Activated T-helper 17 cell treated with anti-CD3 and anti-CD28 coated beads, Interleukin-2, amount 50 U/mL, for 72 hours (primary cell): ENCODE data around the gene IMMT. TPM values are rescaled to one million over a fixed set of nuclear protein-coding genes. Genes with fewer than 3 reads are reported as not detected.
A peak's percentile ranks its signal among the peaks of the same experiment; 100 is the strongest.

Experiments
- ATAC-seq: fragments of 150-1000 bp; cut with Tn5 transposase; replicated peaks from 2 replicates; pipeline ENCODE4 v1.10.0; 2021; ENCODE audit warnings: mild to moderate bottlenecking, moderate library complexity
- H3K27ac Mint-ChIP-seq: one replicate; pipeline ENCODE4 v1.8.0; 2022; ENCODE audit warnings: mixed read lengths
- H3K27me3 Mint-ChIP-seq: one replicate; pipeline ENCODE4 v1.8.0; 2022; ENCODE audit warnings: mixed read lengths
- H3K36me3 Mint-ChIP-seq: one replicate; pipeline ENCODE4 v1.8.0; 2022; ENCODE audit warnings: low read depth, mild to moderate bottlenecking, mixed read lengths
- H3K4me1 Mint-ChIP-seq: one replicate; pipeline ENCODE4 v1.8.0; 2022; ENCODE audit warnings: mixed read lengths
- H3K4me3 Mint-ChIP-seq: one replicate; pipeline ENCODE4 v1.8.0; 2022; ENCODE audit warnings: mild to moderate bottlenecking, mixed read lengths
- H3K9me3 Mint-ChIP-seq: one replicate; pipeline ENCODE4 v1.8.0; 2022; ENCODE audit warnings: mixed read lengths
- total RNA-seq, 2 donors: library from RNA; stranded (reverse); gene quantifications; one replicate each; pipeline ENCODE4 v1.2.3, GENCODE V29; 2022

Gene IMMT
- total RNA-seq, 2 donors from 2014 or later, result 138 to 163 TPM

DNA sequence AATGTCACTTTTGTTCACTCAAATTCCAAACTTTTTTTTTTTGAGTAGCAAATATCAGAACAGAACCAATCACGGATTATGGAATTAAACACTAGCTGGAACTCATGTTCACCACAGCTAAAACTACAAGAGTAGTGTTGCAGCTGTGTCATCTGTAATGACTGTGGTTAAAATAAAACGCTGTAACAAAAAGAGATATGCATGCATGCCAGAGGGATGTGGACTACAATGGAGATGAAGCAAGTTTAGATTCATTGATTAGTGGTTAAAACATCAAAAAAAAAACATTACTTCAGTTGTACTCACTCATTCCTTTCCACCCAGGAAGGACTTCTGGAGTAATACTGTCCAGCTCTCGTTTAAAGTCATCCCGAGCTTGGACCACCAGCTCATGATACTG lies 37.0 kb downstream of the IMMT start:
- H3K4me1 Mint-ChIP-seq, result no peaks in the 10 kb centered on the region
- H3K36me3 Mint-ChIP-seq, result peaks cover 99% of the 10 kb centered on the region

DNA sequence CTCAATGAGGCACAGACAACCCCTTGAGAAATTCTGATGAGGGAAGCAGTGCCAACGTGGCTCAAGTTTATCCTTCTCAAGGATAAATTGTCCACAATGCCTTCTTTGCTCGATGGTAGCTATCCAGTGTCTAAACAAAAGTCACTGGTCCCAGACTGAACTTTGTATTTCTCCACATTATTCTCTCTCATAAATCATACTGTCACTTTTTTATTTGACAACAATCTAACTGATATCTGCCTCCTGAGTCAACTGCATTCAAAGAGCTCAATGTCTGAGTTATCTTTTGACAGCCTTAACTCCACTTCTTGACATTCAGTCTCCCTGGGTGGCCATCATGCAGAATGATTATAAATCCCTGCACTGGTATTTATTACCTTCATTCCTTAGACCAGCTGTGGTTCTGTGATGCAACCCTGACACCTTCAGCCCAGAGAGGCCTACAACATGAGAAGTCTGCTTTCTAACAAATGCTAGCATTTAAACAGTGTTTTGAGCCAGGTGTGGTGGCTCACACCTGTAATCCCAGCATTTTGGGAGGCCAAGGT lies 38.2 kb downstream of the IMMT start:
- Mint-ChIP-seq H3K36me3 (peaks cover 98% of the 10 kb centered on the region), H3K27me3 (no peaks in the 10 kb centered on the region), H3K4me1 (no peaks in the 10 kb centered on the region), H3K4me3 (no peak overlapping the region), H3K27ac (no peak overlapping the region), H3K9me3 (no peaks in the 10 kb centered on the region)
- ATAC-seq, result no peak

More for the DNA sequence above, 37.0 kb downstream of the IMMT start:
- Mint-ChIP-seq H3K4me3 (no peak overlapping the region), H3K27me3 (no peaks in the 10 kb centered on the region), H3K27ac (no peak overlapping the region), H3K9me3 (no peaks in the 10 kb centered on the region)
- ATAC-seq, result no peak

DNA sequence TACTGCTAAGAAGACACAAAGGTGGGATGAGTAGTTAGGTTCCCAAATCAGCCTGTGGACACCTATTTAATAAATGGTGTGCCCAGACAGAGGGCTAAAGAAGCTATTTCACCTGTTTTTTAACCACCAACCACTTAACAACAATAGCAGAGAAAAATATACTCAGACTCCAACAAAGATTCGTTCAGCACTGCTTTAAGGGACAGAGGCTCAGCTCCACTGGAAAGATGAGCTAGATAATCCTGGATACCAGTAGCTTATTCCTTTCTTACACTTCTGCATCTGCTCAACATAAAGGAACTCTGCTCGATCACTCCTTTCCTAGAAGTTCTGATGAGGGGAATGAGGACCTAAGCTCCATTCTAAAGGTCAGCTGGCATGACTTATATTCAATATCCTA lies 44.8 kb downstream of the IMMT start:
- H3K4me1 Mint-ChIP-seq, result peaks cover 10% of the 10 kb centered on the region
- no peak overlapping the region for H3K4me3 Mint-ChIP-seq
- ATAC-seq, result no peak
- H3K9me3 Mint-ChIP-seq, result no peaks in the 10 kb centered on the region
- H3K36me3 Mint-ChIP-seq, result peaks cover 98% of the 10 kb centered on the region
- no peaks in the 10 kb centered on the region for H3K27me3 Mint-ChIP-seq
- peak overlapping the region; percentile 49 for H3K27ac Mint-ChIP-seq

DNA sequence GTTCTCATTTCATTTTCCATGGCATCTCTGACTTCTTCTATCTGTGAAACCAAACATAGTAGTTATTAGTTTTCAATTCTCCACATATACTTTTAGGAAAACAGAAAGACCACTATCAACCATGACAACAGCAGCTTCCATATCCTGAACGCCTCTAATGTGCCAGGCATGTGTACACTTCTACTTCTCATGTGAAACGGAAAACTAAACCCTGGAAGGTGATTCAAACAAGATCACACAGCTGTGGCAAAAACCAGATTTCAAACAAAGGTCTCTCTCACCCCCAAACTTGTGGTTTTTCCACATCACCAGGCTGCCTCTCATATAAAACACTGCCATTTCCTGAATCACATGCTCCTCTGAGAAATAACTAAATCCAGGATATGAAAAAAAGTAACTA lies 47.5 kb downstream of the IMMT start:
- Mint-ChIP-seq H3K36me3 (peaks cover 99% of the 10 kb centered on the region), H3K9me3 (no peaks in the 10 kb centered on the region), H3K4me3 (no peak overlapping the region), H3K4me1 (peaks cover 10% of the 10 kb centered on the region), H3K27me3 (no peaks in the 10 kb centered on the region), H3K27ac (peak overlapping the region; percentile 49)
- ATAC-seq, result peak; percentile 74

DNA sequence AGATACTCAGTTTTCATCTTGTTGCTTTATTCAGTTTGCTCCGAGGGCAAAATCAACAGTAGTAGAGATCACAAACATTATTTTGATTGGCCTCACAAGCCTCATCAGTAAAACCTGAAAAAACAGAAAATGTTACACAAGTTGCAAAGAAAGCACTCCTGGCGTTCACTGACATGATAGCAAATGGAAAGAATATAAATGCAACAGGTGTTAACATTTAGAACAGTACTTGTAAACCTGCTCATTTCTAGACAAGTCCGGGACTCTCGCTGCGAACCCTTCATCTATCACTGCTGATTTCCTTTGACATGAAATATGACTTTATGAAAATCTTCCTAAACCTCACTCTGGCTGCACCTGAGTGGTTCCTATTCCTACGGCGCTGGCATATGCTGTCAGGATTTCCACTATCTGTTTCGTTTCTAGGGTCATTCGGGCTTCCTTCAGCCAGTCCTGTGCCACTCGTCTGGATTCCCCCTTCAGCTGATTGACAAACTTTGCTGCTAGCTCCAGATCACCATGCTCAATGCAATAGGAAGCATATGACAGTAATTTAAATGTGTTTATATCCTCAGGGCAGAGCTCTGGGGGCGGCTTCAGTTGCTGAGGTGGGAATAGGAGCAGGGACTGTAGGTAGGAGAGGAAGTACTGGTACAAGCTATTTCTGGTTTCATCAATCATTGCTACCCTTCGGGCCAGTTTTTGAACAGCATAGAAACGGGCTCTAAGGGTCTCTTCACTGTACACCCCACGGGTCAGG lies 51.2 kb downstream of the IMMT start:
- H3K27me3 Mint-ChIP-seq, result no peaks in the 10 kb centered on the region
- no peak overlapping the region for H3K27ac Mint-ChIP-seq
- H3K9me3 Mint-ChIP-seq, result no peaks in the 10 kb centered on the region
- H3K4me1 Mint-ChIP-seq, result peaks cover 23% of the 10 kb centered on the region
- no peak overlapping the region for H3K4me3 Mint-ChIP-seq
- ATAC-seq, result no peak
- peaks cover 97% of the 10 kb centered on the region for H3K36me3 Mint-ChIP-seq

DNA sequence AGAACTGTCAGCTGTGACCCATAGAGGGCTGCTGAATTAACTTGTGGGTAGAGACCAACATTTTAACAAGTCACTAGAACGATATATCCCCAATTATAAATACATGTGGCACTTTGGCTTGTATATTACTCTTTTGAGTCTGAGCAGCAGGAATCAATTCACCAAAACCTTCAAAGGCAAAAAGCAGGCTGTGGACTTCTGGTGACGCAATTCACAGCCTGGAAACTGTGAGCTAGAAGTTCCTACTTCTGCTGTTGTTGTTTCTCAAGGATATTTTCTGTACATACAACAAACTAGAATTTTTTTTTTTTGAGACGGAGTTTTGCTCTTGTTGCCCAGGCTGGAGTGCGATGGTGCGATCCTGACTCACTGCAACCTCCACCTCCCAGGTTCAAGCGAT lies 52.0 kb downstream of the IMMT start:
- Mint-ChIP-seq H3K4me1 (peaks cover 26% of the 10 kb centered on the region), H3K36me3 (peaks cover 97% of the 10 kb centered on the region), H3K9me3 (no peaks in the 10 kb centered on the region), H3K4me3 (no peak overlapping the region), H3K27me3 (no peaks in the 10 kb centered on the region), H3K27ac (no peak overlapping the region)
- no peak for ATAC-seq

DNA sequence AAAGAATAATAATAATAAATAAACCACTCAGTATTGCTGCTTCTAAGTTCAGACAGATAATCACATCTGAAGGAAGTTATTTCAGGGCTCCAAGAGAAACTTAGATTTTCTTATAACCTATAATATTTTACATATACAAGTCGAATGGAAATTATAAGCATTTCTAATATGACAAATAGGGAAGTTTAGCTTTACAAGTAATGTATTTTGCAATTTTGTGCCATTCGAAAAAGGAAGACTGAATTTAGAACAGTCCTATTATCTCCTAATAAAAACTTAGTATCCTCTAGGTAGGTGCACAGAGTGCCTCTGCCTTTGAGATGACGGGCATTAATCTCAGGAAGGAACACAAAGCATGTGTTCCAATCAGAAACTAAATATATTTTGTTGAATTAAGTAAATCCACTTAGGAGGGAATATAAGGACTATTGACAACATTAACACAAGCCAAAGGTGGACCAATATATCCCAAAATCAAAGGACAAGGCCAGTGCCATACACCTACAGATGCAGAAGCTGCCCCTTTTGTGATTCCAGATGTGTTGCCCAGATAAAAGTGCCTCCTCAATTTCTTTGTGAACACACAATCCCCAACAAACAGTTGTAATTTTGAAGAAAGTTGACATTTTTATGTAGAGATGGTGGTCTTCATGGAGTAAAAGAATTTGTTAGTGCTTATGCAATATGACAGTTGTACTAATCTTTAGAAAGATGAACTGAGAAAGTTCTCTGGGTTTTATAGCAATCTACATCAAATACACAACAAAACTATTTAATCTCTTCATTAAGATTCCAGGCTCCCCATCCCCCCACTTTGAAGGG lies 52.6 kb downstream of the IMMT start:
- H3K27me3 Mint-ChIP-seq, result no peaks in the 10 kb centered on the region
- H3K4me3 Mint-ChIP-seq, result no peak overlapping the region
- peaks cover 27% of the 10 kb centered on the region for H3K4me1 Mint-ChIP-seq
- H3K36me3 Mint-ChIP-seq, result peaks cover 97% of the 10 kb centered on the region
- no peaks in the 10 kb centered on the region for H3K9me3 Mint-ChIP-seq
- no peak overlapping the region for H3K27ac Mint-ChIP-seq
- ATAC-seq, result no peak

DNA sequence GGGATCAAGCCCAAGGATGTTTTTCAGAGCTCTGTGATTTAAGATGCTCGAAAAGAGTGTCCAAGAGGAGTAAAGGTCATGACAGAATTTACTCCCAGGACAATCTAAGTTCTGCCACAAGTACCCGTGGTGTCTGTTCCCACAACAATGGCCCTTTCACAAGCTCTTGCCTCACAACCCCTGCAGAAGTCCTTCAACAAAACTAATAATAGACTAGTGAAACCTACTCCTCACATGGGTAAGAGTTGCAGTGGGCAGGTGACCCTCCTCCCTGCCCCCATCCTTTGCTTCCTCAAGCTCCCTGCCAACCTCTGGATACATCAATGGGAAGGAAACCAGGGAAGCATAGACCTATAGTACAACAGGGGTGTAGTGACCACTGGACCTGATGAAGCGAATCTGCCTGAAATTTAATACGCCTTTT lies 54.3 kb downstream of the IMMT start:
- no peaks in the 10 kb centered on the region for H3K27me3 Mint-ChIP-seq
- H3K4me3 Mint-ChIP-seq, result no peak overlapping the region
- H3K36me3 Mint-ChIP-seq, result peaks cover 98% of the 10 kb centered on the region
- no peaks in the 10 kb centered on the region for H3K9me3 Mint-ChIP-seq
- peaks cover 26% of the 10 kb centered on the region for H3K4me1 Mint-ChIP-seq
- ATAC-seq, result no peak
- peak overlapping the region; percentile 59 for H3K27ac Mint-ChIP-seq

DNA sequence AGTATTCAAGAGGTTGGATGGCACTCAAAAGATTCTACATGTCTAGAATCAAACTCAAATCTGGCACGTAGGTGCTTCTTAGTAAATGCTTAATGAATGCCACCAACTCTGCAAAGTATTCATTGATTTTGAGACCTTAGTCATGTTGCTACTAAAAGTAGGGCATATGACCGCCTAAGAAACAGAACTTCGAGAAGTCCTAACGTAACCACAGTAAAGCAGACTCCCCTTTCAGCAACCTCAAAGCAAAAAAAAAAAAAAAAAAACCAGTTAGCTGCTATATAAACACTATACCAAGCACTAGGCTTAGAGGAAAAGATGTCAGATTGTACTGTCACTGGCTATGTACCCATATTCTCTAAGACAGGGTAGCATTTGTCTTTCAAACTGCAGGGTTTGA lies 55.3 kb downstream of the IMMT start:
- ATAC-seq, result peak; percentile 67
- H3K4me1 Mint-ChIP-seq, result peaks cover 26% of the 10 kb centered on the region
- peaks cover 98% of the 10 kb centered on the region for H3K36me3 Mint-ChIP-seq
- no peaks in the 10 kb centered on the region for H3K27me3 Mint-ChIP-seq
- no peaks in the 10 kb centered on the region for H3K9me3 Mint-ChIP-seq
- H3K27ac Mint-ChIP-seq, result peak overlapping the region; percentile 91
- H3K4me3 Mint-ChIP-seq, result peak overlapping the region; percentile 59

DNA sequence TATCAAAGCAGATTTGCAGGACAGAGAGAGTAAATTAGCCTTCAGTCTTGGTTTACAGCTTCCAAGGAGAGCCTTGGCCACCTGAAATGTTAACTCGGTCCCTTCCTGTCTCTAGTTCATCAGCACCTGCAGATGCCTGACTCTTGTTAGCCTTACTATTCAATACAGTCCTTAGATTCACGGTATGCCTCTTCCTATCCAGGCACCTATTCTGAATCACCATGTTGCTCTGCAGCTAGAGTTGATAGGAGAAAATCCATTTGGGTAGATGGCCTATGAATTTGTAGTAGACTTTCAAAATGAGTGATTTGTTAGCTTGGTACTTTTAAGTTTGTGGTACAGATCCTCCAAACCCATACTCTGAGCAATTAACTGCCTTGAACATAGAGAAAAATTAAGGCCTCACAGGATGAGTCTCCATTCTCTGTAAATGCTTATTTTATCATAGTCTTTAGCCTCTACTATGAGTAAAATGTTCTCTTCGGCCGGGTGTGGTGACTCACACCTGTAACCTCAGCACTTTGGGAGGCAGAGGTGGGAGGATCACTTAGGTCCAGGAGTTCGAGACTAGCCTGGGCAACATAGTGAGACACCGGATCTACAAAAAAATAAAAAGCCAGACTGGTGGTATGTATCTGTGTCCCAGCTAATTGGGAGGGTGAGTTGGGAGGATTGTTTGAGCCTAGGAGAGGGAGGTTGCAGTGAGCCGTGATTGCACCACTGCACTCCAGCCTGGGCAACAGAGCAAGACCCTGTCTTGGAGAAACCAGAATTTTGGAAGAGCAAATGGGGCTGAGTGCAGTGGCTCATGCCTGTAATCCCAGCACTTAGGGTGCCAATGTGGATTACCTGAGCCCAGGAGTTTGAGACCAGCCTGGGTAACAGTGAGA lies 56.3 kb downstream of the IMMT start:
- peak overlapping the region; percentile 59 for H3K4me3 Mint-ChIP-seq
- no peaks in the 10 kb centered on the region for H3K9me3 Mint-ChIP-seq
- no peaks in the 10 kb centered on the region for H3K27me3 Mint-ChIP-seq
- H3K36me3 Mint-ChIP-seq, result peaks cover 98% of the 10 kb centered on the region
- H3K4me1 Mint-ChIP-seq, result peaks cover 26% of the 10 kb centered on the region
- peak; percentile 82 for ATAC-seq
- peak overlapping the region; percentile 91 for H3K27ac Mint-ChIP-seq

DNA sequence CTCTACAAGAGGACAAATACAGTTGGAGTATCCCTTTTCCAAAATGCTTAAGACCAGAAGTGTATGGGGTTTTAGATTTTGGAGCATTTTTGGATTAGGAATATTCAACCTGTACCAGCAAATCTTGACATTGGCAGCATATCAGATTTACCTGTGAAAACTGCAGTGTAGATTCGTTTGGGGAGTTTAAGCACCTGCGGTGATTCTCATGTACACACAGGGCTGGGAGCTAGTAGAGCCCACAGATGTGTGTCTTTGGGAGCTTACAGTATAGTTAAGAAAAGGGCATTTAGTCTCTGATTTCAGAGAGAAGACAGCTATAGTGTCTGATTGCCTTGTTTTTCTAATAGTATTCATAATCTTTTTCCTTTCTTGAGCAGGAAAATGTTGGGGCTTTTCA lies 59.1 kb downstream of the IMMT start:
- no peaks in the 10 kb centered on the region for H3K27me3 Mint-ChIP-seq
- H3K4me3 Mint-ChIP-seq, result no peak overlapping the region
- H3K4me1 Mint-ChIP-seq, result peaks cover 26% of the 10 kb centered on the region
- no peaks in the 10 kb centered on the region for H3K9me3 Mint-ChIP-seq
- peaks cover 100% of the 10 kb centered on the region for H3K36me3 Mint-ChIP-seq
- peak overlapping the region; percentile 18 for H3K27ac Mint-ChIP-seq
- ATAC-seq, result no peak

DNA sequence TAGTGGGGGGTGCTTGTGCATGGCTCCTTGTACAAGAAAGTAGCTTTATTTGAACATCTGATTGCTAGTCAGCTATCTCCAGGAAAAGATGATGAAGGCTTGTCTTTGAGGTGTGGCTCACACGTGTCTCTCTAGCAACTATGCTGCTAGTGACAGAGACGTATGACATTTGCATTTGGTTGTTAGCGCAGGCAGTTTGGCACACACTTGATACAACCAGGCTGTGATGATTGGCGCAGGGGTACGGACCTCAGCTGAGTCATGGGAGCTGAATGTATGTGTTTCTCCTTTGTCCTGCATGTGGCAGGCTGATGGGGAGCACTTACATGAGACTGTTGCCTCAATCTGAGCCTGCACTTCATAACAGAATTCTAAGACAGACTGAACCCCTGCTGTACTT lies 59.6 kb downstream of the IMMT start:
- ATAC-seq, result no peak
- Mint-ChIP-seq H3K36me3 (peaks cover 100% of the 10 kb centered on the region), H3K9me3 (no peaks in the 10 kb centered on the region), H3K4me3 (no peak overlapping the region), H3K27ac (peak overlapping the region; percentile 18), H3K27me3 (no peaks in the 10 kb centered on the region), H3K4me1 (peaks cover 26% of the 10 kb centered on the region)

DNA sequence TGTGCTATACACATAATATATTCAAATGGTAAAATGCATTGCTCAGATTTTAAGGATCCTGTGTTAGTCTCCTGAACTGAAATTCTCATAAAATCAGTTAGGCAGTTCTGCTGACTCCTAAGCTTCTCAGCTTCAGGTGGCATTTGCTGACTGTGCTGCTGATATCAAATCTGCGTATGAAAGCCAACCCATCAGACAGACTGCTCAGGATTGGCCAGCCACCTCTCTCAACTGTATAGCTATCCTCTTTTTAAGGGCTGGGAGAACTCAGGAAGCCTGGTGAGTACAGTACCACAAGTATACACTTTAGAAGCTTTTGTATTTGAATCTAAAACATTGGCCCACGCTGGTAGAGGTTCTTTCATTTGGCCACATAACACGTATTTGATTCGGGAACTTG lies 60.6 kb downstream of the IMMT start:
- no peak overlapping the region for H3K4me3 Mint-ChIP-seq
- H3K9me3 Mint-ChIP-seq, result no peaks in the 10 kb centered on the region
- no peak overlapping the region for H3K27ac Mint-ChIP-seq
- peaks cover 100% of the 10 kb centered on the region for H3K36me3 Mint-ChIP-seq
- ATAC-seq, result no peak
- H3K27me3 Mint-ChIP-seq, result no peaks in the 10 kb centered on the region
- H3K4me1 Mint-ChIP-seq, result peaks cover 19% of the 10 kb centered on the region

DNA sequence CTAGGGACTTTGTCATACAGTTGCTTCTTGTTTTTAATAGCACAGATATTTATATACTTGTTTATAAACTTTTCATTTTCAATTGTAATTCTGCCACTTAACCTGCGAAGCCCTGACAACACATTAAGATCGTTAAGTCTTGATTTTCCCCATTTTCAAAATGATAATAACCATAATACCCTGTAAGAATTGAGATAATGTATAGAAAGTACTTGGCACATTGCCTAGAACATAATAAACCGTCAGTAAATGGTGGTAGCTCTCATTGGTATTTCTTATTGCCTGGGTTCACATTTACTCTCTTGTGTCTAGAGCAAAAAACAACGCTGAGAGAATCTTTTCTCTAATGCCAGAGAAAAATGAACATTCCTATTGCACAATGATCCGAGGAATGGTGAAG lies 70.6 kb downstream of the IMMT start:
- H3K4me1 Mint-ChIP-seq, result no peaks in the 10 kb centered on the region
- no peak for ATAC-seq
- H3K27ac Mint-ChIP-seq, result peak overlapping the region; percentile 30
- no peaks in the 10 kb centered on the region for H3K27me3 Mint-ChIP-seq
- H3K4me3 Mint-ChIP-seq, result no peak overlapping the region
- H3K9me3 Mint-ChIP-seq, result no peaks in the 10 kb centered on the region
- peaks cover 100% of the 10 kb centered on the region for H3K36me3 Mint-ChIP-seq
